ENCODE data around the gene ZC3H12A.
"Not testable (repeated sequence)": the region's sequence is repeated elsewhere in the genome, so short reads cannot be mapped to it uniquely, and the experiment has no call there.

ZC3H12A gene

GRCh38 chr1:37515185-37516034 is 41.0 kb downstream of the ZC3H12A start:
- H3K79me2 ChIP-seq (ENCODE audit: control insufficient read depth, low read length) = peaks cover 33% of the 10 kb centered on the region
- no peaks in the 10 kb centered on the region for H3K9me2 ChIP-seq (replicated peaks; ENCODE audit: control insufficient read depth, low read length)
- peak overlapping the region; percentile 97 for H3K4me2 ChIP-seq (ENCODE audit: low read length)
- H4K20me1 ChIP-seq (ENCODE audit: control insufficient read depth, insufficient read depth, low read depth, low read length) = no peaks in the 10 kb centered on the region
- peak overlapping the region; percentile 64 for H3K27ac ChIP-seq (ENCODE audit: low read depth, low read length)
- no peaks in the 10 kb centered on the region for H3F3A ChIP-seq (ENCODE audit: control insufficient read depth, insufficient read depth)
- TF ChIP-seq CTCF (IDR thresholded peaks at IDR 0.05; ENCODE audit: low read depth, low read length, poor library complexity, severe bottlenecking) (no peak), EZH2phosphoT487 (IDR thresholded peaks at IDR 0.05; ENCODE audit: borderline replicate concordance, low read length) (no peak)
- peaks cover 18% of the 10 kb centered on the region for H3K4me1 ChIP-seq (ENCODE audit: control insufficient read depth, low read length)
- H3K4me3 ChIP-seq (ENCODE audit: low read length) = peak overlapping the region; percentile 94
- H3K27me3 ChIP-seq (ENCODE audit: control insufficient read depth, low read length) = no peaks in the 10 kb centered on the region
- H3K36me3 ChIP-seq (ENCODE audit: control insufficient read depth, low read length) = peaks cover 22% of the 10 kb centered on the region
- no peaks in the 10 kb centered on the region for H3K9me3 ChIP-seq (ENCODE audit: control insufficient read depth, insufficient read depth, low read length)

- no peak overlapping the region for H3K4me3 ChIP-seq (ENCODE audit: low read length)
- no peaks in the 10 kb centered on the region for H4K20me1 ChIP-seq (ENCODE audit: control insufficient read depth, insufficient read depth, low read depth, low read length)
- peaks cover 8% of the 10 kb centered on the region for H3K36me3 ChIP-seq (ENCODE audit: control insufficient read depth, low read length)
- no peak overlapping the region for H3K4me2 ChIP-seq (ENCODE audit: low read length)
- no peaks in the 10 kb centered on the region for H3K9me3 ChIP-seq (ENCODE audit: control insufficient read depth, insufficient read depth, low read length)
- H3K27ac ChIP-seq (ENCODE audit: low read depth, low read length) = no peak overlapping the region
- TF ChIP-seq EZH2phosphoT487 (IDR thresholded peaks at IDR 0.05; ENCODE audit: borderline replicate concordance, low read length) (no peak), CTCF (IDR thresholded peaks at IDR 0.05; ENCODE audit: low read depth, low read length, poor library complexity, severe bottlenecking) (no peak)
- H3K79me2 ChIP-seq (ENCODE audit: control insufficient read depth, low read length) = peaks cover 19% of the 10 kb centered on the region
- H3K9me2 ChIP-seq (replicated peaks; ENCODE audit: control insufficient read depth, low read length) = no peaks in the 10 kb centered on the region
- no peaks in the 10 kb centered on the region for H3F3A ChIP-seq (ENCODE audit: control insufficient read depth, insufficient read depth)
- no peaks in the 10 kb centered on the region for H3K27me3 ChIP-seq (ENCODE audit: control insufficient read depth, low read length)
- peaks cover 18% of the 10 kb centered on the region for H3K4me1 ChIP-seq (ENCODE audit: control insufficient read depth, low read length)
These were observed 43.2 kb downstream of the ZC3H12A start for GRCh38 chr1:37517569-37517968.

- not testable (repeated sequence) for H3K9me2 ChIP-seq (replicated peaks; ENCODE audit: control insufficient read depth, low read length); H3K4me3 ChIP-seq (ENCODE audit: low read length); H3K9me3 ChIP-seq (ENCODE audit: control insufficient read depth, insufficient read depth, low read length); H3K36me3 ChIP-seq (ENCODE audit: control insufficient read depth, low read length); H3F3A ChIP-seq (ENCODE audit: control insufficient read depth, insufficient read depth); H3K4me2 ChIP-seq (ENCODE audit: low read length); H4K20me1 ChIP-seq (ENCODE audit: control insufficient read depth, insufficient read depth, low read depth, low read length); H3K27me3 ChIP-seq (ENCODE audit: control insufficient read depth, low read length); H3K27ac ChIP-seq (ENCODE audit: low read depth, low read length)
- Histone ChIP-seq H3K4me1 (ENCODE audit: control insufficient read depth, low read length) (peaks cover 16% of the 10 kb centered on the region), H3K79me2 (ENCODE audit: control insufficient read depth, low read length) (peaks cover 12% of the 10 kb centered on the region)
These were observed 43.9 kb downstream of the ZC3H12A start for GRCh38 chr1:37518241-37518640.

GRCh38 chr1:37518929-37519328 is 44.5 kb downstream of the ZC3H12A start:
- H4K20me1 ChIP-seq (ENCODE audit: control insufficient read depth, insufficient read depth, low read depth, low read length); H3K79me2 ChIP-seq (ENCODE audit: control insufficient read depth, low read length); H3K4me3 ChIP-seq (ENCODE audit: low read length); H3K27me3 ChIP-seq (ENCODE audit: control insufficient read depth, low read length); H3K27ac ChIP-seq (ENCODE audit: low read depth, low read length); H3F3A ChIP-seq (ENCODE audit: control insufficient read depth, insufficient read depth); H3K9me3 ChIP-seq (ENCODE audit: control insufficient read depth, insufficient read depth, low read length); H3K4me2 ChIP-seq (ENCODE audit: low read length); H3K9me2 ChIP-seq (replicated peaks; ENCODE audit: control insufficient read depth, low read length); H3K36me3 ChIP-seq (ENCODE audit: control insufficient read depth, low read length): not testable (repeated sequence)
- peaks cover 10% of the 10 kb centered on the region for H3K4me1 ChIP-seq (ENCODE audit: control insufficient read depth, low read length)
